AG09309 (cell line): ENCODE data around the gene GPC5.

ENCODE experiments used
- DNase-seq: peaks from one replicate; pipeline ENCODE4 v3.0.0-alpha.2; 2010; ENCODE audit warnings: low read depth
- H3K4me3 ChIP-seq: 2 replicates; pipeline ENCODE4 v1.5.1; 2011; ENCODE audit warnings: mild to moderate bottlenecking, low read depth, low read length, moderate library complexity; ENCODE audit not compliant: control insufficient read depth
- CTCF ChIP-seq: IDR thresholded peaks from 2 replicates; pipeline ENCODE4 v1.5.1; 2011; ENCODE audit warnings: mild to moderate bottlenecking, low read depth, low read length, inconsistent platforms; ENCODE audit not compliant: insufficient read depth, control insufficient read depth; ENCODE audit errors: missing control alignments

The GPC5 gene

DNA sequence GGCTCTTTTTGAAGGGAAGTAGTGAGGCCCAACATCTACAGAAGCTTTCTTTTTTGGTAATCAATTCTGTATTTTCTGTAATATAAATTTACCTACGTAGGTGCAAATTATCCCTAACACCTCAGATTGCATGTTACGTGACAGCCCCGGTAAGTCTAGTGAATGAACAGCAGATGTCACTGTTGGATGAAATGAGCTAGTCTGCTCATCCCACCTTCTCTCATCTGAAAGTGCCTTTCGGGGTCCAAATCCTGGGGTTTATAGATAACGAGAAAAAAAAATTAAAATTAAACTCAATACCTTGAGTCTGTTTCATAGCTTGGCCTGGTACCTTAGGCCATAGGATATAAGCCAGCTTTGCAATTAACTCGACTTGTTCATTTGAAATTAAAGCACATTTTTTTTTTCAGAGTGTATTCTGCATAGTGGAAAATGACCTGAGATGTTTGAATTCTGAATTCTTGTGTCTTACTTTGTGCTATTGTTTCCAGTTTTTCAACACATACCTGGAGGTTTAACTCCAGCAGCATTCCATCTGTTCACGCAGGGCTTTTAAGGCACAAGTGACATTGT is 548.2 kb downstream of the GPC5 start:
- no peak for TF ChIP-seq CTCF
- H3K4me3 ChIP-seq = no peak overlapping the region
- DNase-seq = no peak

DNA sequence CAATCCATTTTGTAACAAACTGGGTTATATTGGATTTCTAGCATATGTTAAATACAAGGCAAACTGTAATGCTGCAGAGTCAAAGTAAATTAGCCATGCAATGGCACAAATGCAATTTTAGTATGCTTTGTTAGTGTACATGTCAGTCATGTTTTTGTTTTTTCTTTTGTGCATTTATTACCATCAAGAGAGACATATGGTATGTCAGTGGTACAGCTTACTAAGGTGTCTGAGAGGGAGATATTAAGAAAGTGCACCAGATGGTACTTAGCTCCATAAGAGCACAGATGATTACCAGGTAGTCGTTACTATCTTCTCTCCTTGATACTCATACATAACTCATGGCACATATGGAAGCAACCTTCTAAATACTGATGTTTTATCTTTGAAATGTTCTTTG is 550.3 kb downstream of the GPC5 start:
- no peak for DNase-seq
- H3K4me3 ChIP-seq = no peak overlapping the region
- no peak for TF ChIP-seq CTCF

DNA sequence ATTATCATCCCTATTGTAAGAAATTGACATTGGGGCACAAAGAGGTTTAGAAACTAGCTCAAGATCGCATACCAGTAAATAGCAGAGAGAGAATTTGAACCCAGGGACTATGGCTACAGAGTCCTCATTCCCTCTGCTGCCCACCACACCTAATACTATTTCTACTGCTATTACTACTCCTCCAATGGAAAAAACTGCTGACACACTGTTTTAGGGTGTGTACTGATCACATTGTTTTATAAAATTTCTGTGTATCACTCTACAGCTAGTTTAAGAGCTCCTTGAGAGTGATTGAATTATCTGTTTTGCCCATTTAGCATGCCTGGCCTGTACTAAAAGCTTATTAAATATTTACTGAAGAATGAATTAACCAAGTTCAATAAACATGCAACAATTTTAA is 552.4 kb downstream of the GPC5 start:
- H3K4me3 ChIP-seq = no peak overlapping the region
- TF ChIP-seq CTCF = no peak
- no peak for DNase-seq

DNA sequence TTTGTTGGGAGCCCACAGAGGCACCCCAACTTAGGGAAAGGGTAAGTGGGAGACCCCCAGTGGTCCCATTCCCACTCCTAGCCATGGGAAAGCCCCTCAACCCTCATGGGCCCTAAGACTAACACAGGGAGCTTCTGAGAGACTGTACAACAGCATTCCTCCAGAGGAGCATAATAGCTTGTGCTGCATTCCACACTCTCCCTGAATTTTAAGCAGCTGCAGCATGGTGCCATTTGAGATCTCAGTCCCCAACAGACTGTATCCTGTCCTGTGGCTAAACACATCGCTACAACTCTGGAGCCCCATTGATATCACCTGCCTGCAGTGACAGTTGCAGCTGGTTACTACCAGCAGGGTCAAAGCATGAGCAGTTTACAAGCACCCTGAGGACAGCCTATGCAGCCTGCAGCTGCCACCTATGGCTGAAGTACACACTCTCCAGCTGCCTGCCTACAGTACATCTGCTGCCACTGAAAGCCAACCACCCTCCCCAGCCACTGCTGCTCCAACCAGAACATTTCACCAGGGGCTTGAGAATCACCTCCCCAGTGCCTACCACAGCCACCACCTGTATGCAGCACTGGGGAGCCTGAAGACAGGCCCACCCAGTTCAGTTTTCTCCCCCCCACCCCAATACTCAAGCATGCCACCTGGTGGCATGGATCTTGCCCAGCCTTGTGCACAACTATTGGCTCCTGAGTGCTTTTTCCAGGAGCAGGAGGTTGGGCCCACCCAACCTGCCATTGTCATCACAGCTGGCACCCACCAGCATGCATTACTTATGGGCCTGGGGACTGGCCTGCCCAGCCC is 557.3 kb downstream of the GPC5 start:
- TF ChIP-seq CTCF = no peak
- H3K4me3 ChIP-seq = no peak overlapping the region
- no peak for DNase-seq

DNA sequence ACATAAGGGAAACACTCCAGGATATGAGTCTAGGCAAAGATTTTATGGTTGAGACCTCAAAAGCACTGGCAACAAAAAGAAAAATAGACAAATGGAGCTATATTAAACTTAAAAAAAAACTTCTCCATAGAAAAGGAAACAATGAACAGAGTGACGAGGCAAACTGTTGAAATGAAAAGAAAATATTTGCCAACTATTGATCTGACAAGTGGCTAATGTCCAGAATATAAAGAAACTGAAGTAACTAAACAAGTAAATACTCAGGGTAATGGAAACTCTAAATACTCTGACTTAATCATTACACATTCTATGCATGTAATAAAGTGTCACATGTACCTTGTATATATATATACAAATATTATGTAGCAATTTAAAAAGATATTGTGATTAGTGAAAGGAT is 562.5 kb downstream of the GPC5 start:
- no peak for TF ChIP-seq CTCF
- no peak for DNase-seq
- no peak overlapping the region for H3K4me3 ChIP-seq

GRCh38 chr13:91962946-91963345 is 564.5 kb downstream of the GPC5 start:
- H3K4me3 ChIP-seq = no peak overlapping the region
- no peak for DNase-seq
- TF ChIP-seq CTCF = no peak
